Measurements from ENCODE around the gene POU5F2. TPM values are rescaled to one million over a fixed set of nuclear protein-coding genes. Genes with fewer than 3 reads are reported as not detected.

POU5F2 gene
- total and polyA plus RNA-seq, 4 donors, result 0.38 to 2.2 (median 0.61) TPM; not detected in 1

GRCh38 chr5:93782978-93783377 is 41.6 kb upstream of the POU5F2 start:
- Histone ChIP-seq H3K4me3 (ENCODE audit: low read depth in 1 of 3, low read length in 3 of 3) (no peak overlapping the region), H3K27me3 (ENCODE audit: control insufficient read depth in 4 of 4, insufficient read depth in 4 of 4, low read length in 3 of 4) (no peaks in the 10 kb centered on the region), H3K4me1 (ENCODE audit: control insufficient read depth in 4 of 4, insufficient read depth in 4 of 4, low read length in 3 of 4) (no peaks in the 10 kb centered on the region), H3K9me3 (ENCODE audit: control insufficient read depth in 4 of 4, low read length in 3 of 4) (no peaks in the 10 kb centered on the region), H3K27ac (ENCODE audit: low read depth in 1 of 2, low read length in 2 of 2) (no peak overlapping the region), H3K36me3 (ENCODE audit: control insufficient read depth in 4 of 4, insufficient read depth in 3 of 4, low read depth in 1 of 4, low read length in 3 of 4) (no peaks in the 10 kb centered on the region), H3K9ac (ENCODE audit: low read depth in 1 of 2, low read length in 2 of 2) (no peak overlapping the region)
- no peak for TF ChIP-seq RXRA (IDR thresholded peaks at IDR 0.05)
- no peak for TF ChIP-seq FOXA2 (IDR thresholded peaks at IDR 0.05)
- no peak for TF ChIP-seq CTCF (IDR thresholded peaks at IDR 0.05; ENCODE audit: low read depth, low read length, missing input control)
- TF ChIP-seq SP1 (IDR thresholded peaks at IDR 0.05), result no peak
- no peak for TF ChIP-seq TAF1 (conservative IDR thresholded peaks at IDR 0.05)
- TF ChIP-seq HNF4G (IDR thresholded peaks at IDR 0.05), result no peak
- no peak for TF ChIP-seq GABPA (IDR thresholded peaks at IDR 0.05 in 1 of 2, conservative IDR thresholded peaks at IDR 0.05 in 1 of 2)
- TF ChIP-seq FOXA1 (IDR thresholded peaks at IDR 0.05), result no peak
- TF ChIP-seq NR2F2 (IDR thresholded peaks at IDR 0.05), result no peak
- no peak for TF ChIP-seq EGR1 (IDR thresholded peaks at IDR 0.05; ENCODE audit: low read depth in 2 of 2)
- TF ChIP-seq ATF3 (IDR thresholded peaks at IDR 0.05), result no peak
- TF ChIP-seq REST (IDR thresholded peaks at IDR 0.05), result no peak
- no peak for TF ChIP-seq ZBTB33 (IDR thresholded peaks at IDR 0.05)
- TF ChIP-seq HNF4A (conservative IDR thresholded peaks at IDR 0.05), result no peak
- no peak for TF ChIP-seq JUND (IDR thresholded peaks at IDR 0.05)
- TF ChIP-seq YY1 (IDR thresholded peaks at IDR 0.05), result no peak
- TF ChIP-seq RAD21 (IDR thresholded peaks at IDR 0.05), result no peak
- no peak for TF ChIP-seq MAX (IDR thresholded peaks at IDR 0.05)
- DNase-seq (ENCODE audit: low spot score), result no peak
- 95% methylated on average over 1 of the region's 1 CpG for WGBS

All from liver (tissue), 9 donors.